K562 (cell line): Measurements from ENCODE around the gene PPEF2.

ENCODE experiments used
- ASH1L ChIP-seq: fragments of 450-650 bp; IDR thresholded peaks from 2 replicates; pipeline ENCODE4 v1.6.1; 2018; ENCODE audit warnings: borderline replicate concordance, mild to moderate bottlenecking, low read depth; ENCODE audit not compliant: partially characterized antibody
- CTCF ChIP-seq, 3 experiments: IDR thresholded peaks in 2 of 3; conservative IDR thresholded peaks in 1 of 3; 2 replicates each; pipeline ENCODE4 v1.5.1; 2011 to 2012; ENCODE audit warnings: low read length in 3 of 3, mild to moderate bottlenecking in 3 of 3, control low read depth in 2 of 3, improper control_type of control experiment in 1 of 3, inconsistent platforms in 1 of 3, low read depth in 1 of 3, mixed read lengths in 1 of 3, moderate library complexity in 1 of 3; ENCODE audit not compliant: insufficient read depth in 2 of 3
- NR3C1 ChIP-seq: sonication (generic); formaldehyde crosslinking; IDR thresholded peaks from 2 replicates; pipeline ENCODE4 v1.8.1; 2022; ENCODE audit warnings: missing genetic modification reagents
- PHF20 ChIP-seq: fragments of 450-650 bp; IDR thresholded peaks from 2 replicates; pipeline ENCODE4 v1.6.1; 2018; ENCODE audit not compliant: partially characterized antibody
- RFX1 ChIP-seq: fragments of 450-650 bp; IDR thresholded peaks from 2 replicates; pipeline ENCODE4 v1.6.1; 2016; ENCODE audit warnings: mild to moderate bottlenecking, moderate library complexity
- TAF15 ChIP-seq: fragments of 200-400 bp; formaldehyde crosslinking; IDR thresholded peaks from 2 replicates; pipeline ENCODE4 v1.6.1; 2017; ENCODE audit warnings: mild to moderate bottlenecking, low read depth, low read length, moderate library complexity
- ZNF395 ChIP-seq: fragments of 200-800 bp; sonication (Bioruptor generic); IDR thresholded peaks from 2 replicates; pipeline ENCODE4 v1.6.1; 2017; ENCODE audit warnings: missing genetic modification characterization, missing compliant biosample characterization
- ZNF512 ChIP-seq: IDR thresholded peaks from 2 replicates; pipeline ENCODE4 v1.6.1; 2016; ENCODE audit warnings: missing genetic modification characterization, missing compliant biosample characterization
- ZNF764 ChIP-seq: fragments of 250-450 bp; sonication (Bioruptor Pico); IDR thresholded peaks from 2 replicates; pipeline ENCODE4 v1.4.0; 2020; ENCODE audit warnings: low read depth, mild to moderate bottlenecking, moderate library complexity

DNA sequence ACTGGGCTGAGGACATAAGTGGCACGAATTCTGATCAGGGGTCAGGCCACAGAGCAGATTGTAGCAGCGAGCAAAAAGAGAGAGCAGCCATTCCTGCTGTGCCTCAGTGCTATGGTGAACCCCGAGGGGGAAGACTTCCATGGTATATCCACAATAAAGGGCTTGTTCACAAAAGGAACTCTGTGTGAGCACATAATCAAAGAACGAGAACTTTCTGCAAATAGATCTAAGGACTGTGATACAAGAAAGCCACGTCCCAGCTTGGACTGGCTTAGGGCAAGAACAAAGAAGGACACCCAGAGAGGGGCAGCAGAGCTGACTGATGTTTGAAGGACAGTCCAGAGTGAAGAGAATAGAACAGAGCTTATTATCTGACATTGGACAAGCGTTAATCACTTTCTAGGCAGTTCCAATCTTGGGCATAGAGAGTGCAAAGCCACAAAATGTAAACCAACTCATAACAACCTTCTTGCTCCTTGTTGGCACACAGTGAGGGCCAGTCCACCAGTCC lies 24.0 kb downstream of the PPEF2 start:
- TF ChIP-seq CTCF (IDR thresholded peaks at IDR 0.05 in 2 of 3, conservative IDR thresholded peaks at IDR 0.05 in 1 of 3; ENCODE audit: insufficient read depth in 2 of 3, low read depth in 1 of 3, low read length in 3 of 3) (no peak), ZNF395 (CRISPR knock-in tag) (no peak), NR3C1 (CRISPR knock-in tag) (no peak), ASH1L (no peak), ZNF512 (tag) (no peak), RFX1 (no peak), PHF20 (no peak), TAF15 (no peak), ZNF764 (CRISPR knock-in tag) (no peak)
